A673 (cell line): ENCODE measurements around the gene TTC39B.

Experiments used
- CTCF ChIP-seq: fragments of 300-800, 200-600 bp; sonication (generic); conservative IDR thresholded peaks from 2 replicates; pipeline ENCODE4 v1.5.1; 2017; ENCODE audit warnings: low read depth, mild to moderate bottlenecking, antibody characterized with exemption, low read length, moderate library complexity, mixed read lengths
- EZH2 ChIP-seq: fragments of 200-600 bp; sonication (generic); IDR thresholded peaks from 2 replicates; pipeline ENCODE4 v1.6.1; 2017; ENCODE audit warnings: borderline replicate concordance, low read depth, mild to moderate bottlenecking, mixed read lengths, antibody characterized with exemption, low read length; ENCODE audit not compliant: poor library complexity, severe bottlenecking

DNA sequence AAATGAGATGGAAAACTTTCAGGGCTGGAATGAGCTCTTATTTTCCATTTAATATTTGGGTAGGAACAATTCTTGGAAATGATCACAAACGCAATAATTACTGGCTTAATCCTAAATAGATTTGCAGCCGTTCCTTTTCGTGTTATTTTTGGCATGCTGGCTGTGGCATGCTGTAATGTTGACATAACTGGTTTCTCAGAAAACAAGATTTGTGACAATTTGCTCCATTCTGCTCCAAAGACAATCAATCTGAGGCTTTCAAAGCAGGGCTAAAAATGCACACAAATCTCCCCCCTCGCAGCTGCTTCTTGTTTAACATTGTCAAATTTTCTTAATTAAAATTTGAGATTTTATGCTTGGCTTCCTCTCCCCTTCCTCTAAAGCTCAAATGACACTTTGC lies 151.2 kb downstream of the TTC39B start:
- TF ChIP-seq CTCF (no peak), EZH2 (no peak)
